GM23338 (cell line): Measurements from ENCODE around the gene EYA2. TPM values are rescaled to one million over a fixed set of nuclear protein-coding genes. Genes with fewer than 3 reads are reported as not detected.

ENCODE experiments used
- ATAC-seq: fragments of 200-7000 bp; cut with Tn5 transposase; 3 replicates; pipeline ENCODE4 v1.9.1; 2020
- DNase-seq: peaks from one replicate; pipeline ENCODE4 v3.0.0-alpha.2; 2015; ENCODE audit warnings: low spot score
- H2AFZ ChIP-seq: fragments of 200-600 bp; sonication (generic); 2 replicates; pipeline ENCODE4 v1.8.0; 2016; ENCODE audit warnings: antibody characterized with exemption, mild to moderate bottlenecking, moderate library complexity
- H3F3A ChIP-seq: fragments of 200-600 bp; sonication (generic); replicated peaks from 2 replicates; pipeline ENCODE4 v1.8.0; 2017; ENCODE audit warnings: antibody characterized with exemption, mixed run types, low read depth
- H3K27ac ChIP-seq: fragments of 200-600 bp; sonication (generic); 2 replicates; pipeline ENCODE4 v1.6.1; 2016; ENCODE audit warnings: low read depth
- H3K27me3 ChIP-seq: fragments of 200-600 bp; sonication (generic); 2 replicates; pipeline ENCODE4 v1.8.0; 2016; ENCODE audit warnings: mild to moderate bottlenecking, mixed run types, moderate library complexity; ENCODE audit not compliant: insufficient read depth
- H3K36me3 ChIP-seq: fragments of 200-600 bp; sonication (generic); 2 replicates; pipeline ENCODE4 v1.8.0; 2016; ENCODE audit warnings: mild to moderate bottlenecking; ENCODE audit not compliant: insufficient read depth
- H3K4me1 ChIP-seq: fragments of 200-600 bp; sonication (generic); 2 replicates; pipeline ENCODE4 v1.8.0; 2016; ENCODE audit warnings: mild to moderate bottlenecking, moderate library complexity; ENCODE audit not compliant: insufficient read depth
- H3K4me2 ChIP-seq: fragments of 200-600 bp; sonication (generic); 2 replicates; pipeline ENCODE4 v1.7.1; 2017; ENCODE audit warnings: mixed run types
- H3K4me3 ChIP-seq: fragments of 200-600 bp; sonication (generic); 2 replicates; pipeline ENCODE4 v1.6.1; 2016; ENCODE audit warnings: mixed run types
- H3K79me2 ChIP-seq: fragments of 200-600 bp; sonication (generic); replicated peaks from 2 replicates; pipeline ENCODE4 v1.8.0; 2017; ENCODE audit warnings: mild to moderate bottlenecking; ENCODE audit not compliant: insufficient read depth
- H3K9me2 ChIP-seq: fragments of 200-600 bp; sonication (generic); 2 replicates; pipeline ENCODE4 v1.8.0; 2017; ENCODE audit not compliant: insufficient read depth
- H4K20me1 ChIP-seq: fragments of 200-600 bp; sonication (generic); replicated peaks from 2 replicates; pipeline ENCODE4 v1.8.0; 2017; ENCODE audit warnings: mild to moderate bottlenecking; ENCODE audit not compliant: insufficient read depth
- H3K27ac Mint-ChIP-seq: 2 replicates; pipeline ENCODE4 v1.8.0; 2020; ENCODE audit warnings: inconsistent platforms, mild to moderate bottlenecking, moderate library complexity, mixed read lengths
- H3K27me3 Mint-ChIP-seq: 3 replicates; pipeline ENCODE4 v1.8.0; 2022; ENCODE audit warnings: low read depth, mild to moderate bottlenecking, moderate library complexity, mixed read lengths, inconsistent platforms; ENCODE audit not compliant: insufficient read depth, poor library complexity
- H3K36me3 Mint-ChIP-seq: 3 replicates; pipeline ENCODE4 v1.8.0; 2021; ENCODE audit warnings: low read depth, mild to moderate bottlenecking, inconsistent platforms, moderate library complexity, mixed read lengths
- H3K4me1 Mint-ChIP-seq: 3 replicates; pipeline ENCODE4 v1.8.0; 2020; ENCODE audit warnings: mild to moderate bottlenecking, inconsistent platforms, mixed read lengths
- H3K4me3 Mint-ChIP-seq: 3 replicates; pipeline ENCODE4 v1.8.0; 2021; ENCODE audit warnings: moderate library complexity, mild to moderate bottlenecking, inconsistent platforms, mixed read lengths
- H3K9me3 Mint-ChIP-seq: 3 replicates; pipeline ENCODE4 v1.8.0; 2020; ENCODE audit warnings: moderate library complexity, mild to moderate bottlenecking, inconsistent platforms, mixed read lengths
- CREB1 ChIP-seq: fragments of 250-450 bp; sonication (Bioruptor Pico); IDR thresholded peaks from 2 replicates; pipeline ENCODE4 v1.5.0; 2020; ENCODE audit warnings: low read depth, mild to moderate bottlenecking, moderate library complexity
- EZH2 ChIP-seq: fragments of 200-600 bp; sonication (generic); IDR thresholded peaks from one replicate; pipeline ENCODE4 v1.8.0; 2017; ENCODE audit warnings: antibody characterized with exemption, mild to moderate bottlenecking, low read depth; ENCODE audit not compliant: unreplicated experiment
- EZH2phosphoT487 ChIP-seq: fragments of 200-600 bp; sonication (generic); IDR thresholded peaks from one replicate; pipeline ENCODE4 v1.8.1; 2018; ENCODE audit warnings: antibody characterized with exemption; ENCODE audit not compliant: unreplicated experiment
- JUNB ChIP-seq: IDR thresholded peaks from one replicate; pipeline ENCODE4 v1.6.1; 2016; ENCODE audit warnings: antibody characterized with exemption; ENCODE audit not compliant: unreplicated experiment
- NANOG ChIP-seq: IDR thresholded peaks from 2 replicates; pipeline ENCODE4 v1.6.1; 2016; ENCODE audit warnings: antibody characterized with exemption, borderline replicate concordance
- POLR2AphosphoS5 ChIP-seq: IDR thresholded peaks from 2 replicates; pipeline ENCODE4 v1.6.1; 2016; ENCODE audit warnings: antibody characterized with exemption, low read depth
- STAT1 ChIP-seq: IDR thresholded peaks from one replicate; pipeline ENCODE4 v1.6.1; 2016; ENCODE audit warnings: antibody characterized with exemption; ENCODE audit not compliant: unreplicated experiment
- ZNF114 ChIP-seq: fragments of 250-450 bp; sonication (Bioruptor Pico); IDR thresholded peaks from 2 replicates; pipeline ENCODE4 v1.5.0; 2020; ENCODE audit warnings: mild to moderate bottlenecking, moderate library complexity
- ZNF331 ChIP-seq: fragments of 250-450 bp; sonication (Bioruptor Pico); IDR thresholded peaks from 2 replicates; pipeline ENCODE4 v1.5.0; 2020; ENCODE audit warnings: low read depth, mild to moderate bottlenecking, moderate library complexity
- polyA plus RNA-seq: library from polyadenylated mRNA; unstranded; fragments of >200 nt; fragmentation: Nextera tagmentation; extraction: Ambion mirVana; gene quantifications from 2 replicates; pipeline ENCODE4 v1.2.1, GENCODE V29; 2016
- total RNA-seq: library from RNA; depleted of rRNA; stranded (reverse); fragments of >200 nt; shearing (Covaris generic); gene quantifications from 2 replicates; pipeline ENCODE4 v1.2.3, GENCODE V29; 2014
- TF ChIP-seq, protein P1 (sequence below), 2 experiments: fragments of 200-600 bp in 1 of 2; sonication (generic) in 1 of 2; conservative IDR thresholded peaks; 2 replicates each; pipeline versions ENCODE4 v1.5.1 to v1.6.1; 2016 to 2017; ENCODE audit warnings: antibody characterized with exemption in 2 of 2, low read depth in 2 of 2, mild to moderate bottlenecking in 2 of 2, moderate library complexity in 1 of 2
- TF ChIP-seq, protein P2 (sequence below): IDR thresholded peaks from 2 replicates; pipeline ENCODE4 v1.6.1; 2016; ENCODE audit warnings: antibody characterized with exemption

The EYA2 gene
- total and polyA plus RNA-seq, 2 experiments from 2014 or later, result 0.50 to 0.56 TPM

GRCh38 chr20:47148059-47148458, 253.4 kb downstream of the EYA2 start:
- Histone ChIP-seq H3K9me2 (no peaks in the 10 kb centered on the region), H3K79me2 (no peaks in the 10 kb centered on the region), H3K27me3 (no peaks in the 10 kb centered on the region), H3K27ac (no peak overlapping the region), H3K4me1 (no peaks in the 10 kb centered on the region), H2AFZ (no peak overlapping the region), H3K36me3 (no peaks in the 10 kb centered on the region), H3K4me2 (no peak overlapping the region), H4K20me1 (no peaks in the 10 kb centered on the region), H3K4me3 (no peak overlapping the region), H3F3A (no peaks in the 10 kb centered on the region)
- Mint-ChIP-seq H3K9me3 (no peaks in the 10 kb centered on the region; the same call in 2 of the 3 replicates), H3K27me3 (peaks cover 4% of the 10 kb centered on the region), H3K27ac (no peak overlapping the region), H3K4me1 (no peaks in the 10 kb centered on the region), H3K36me3 (no peaks in the 10 kb centered on the region), H3K4me3 (no peak overlapping the region)
- DNase-seq, result no peak
- no peak for TF ChIP-seq EZH2
- TF ChIP-seq, protein P1, sequence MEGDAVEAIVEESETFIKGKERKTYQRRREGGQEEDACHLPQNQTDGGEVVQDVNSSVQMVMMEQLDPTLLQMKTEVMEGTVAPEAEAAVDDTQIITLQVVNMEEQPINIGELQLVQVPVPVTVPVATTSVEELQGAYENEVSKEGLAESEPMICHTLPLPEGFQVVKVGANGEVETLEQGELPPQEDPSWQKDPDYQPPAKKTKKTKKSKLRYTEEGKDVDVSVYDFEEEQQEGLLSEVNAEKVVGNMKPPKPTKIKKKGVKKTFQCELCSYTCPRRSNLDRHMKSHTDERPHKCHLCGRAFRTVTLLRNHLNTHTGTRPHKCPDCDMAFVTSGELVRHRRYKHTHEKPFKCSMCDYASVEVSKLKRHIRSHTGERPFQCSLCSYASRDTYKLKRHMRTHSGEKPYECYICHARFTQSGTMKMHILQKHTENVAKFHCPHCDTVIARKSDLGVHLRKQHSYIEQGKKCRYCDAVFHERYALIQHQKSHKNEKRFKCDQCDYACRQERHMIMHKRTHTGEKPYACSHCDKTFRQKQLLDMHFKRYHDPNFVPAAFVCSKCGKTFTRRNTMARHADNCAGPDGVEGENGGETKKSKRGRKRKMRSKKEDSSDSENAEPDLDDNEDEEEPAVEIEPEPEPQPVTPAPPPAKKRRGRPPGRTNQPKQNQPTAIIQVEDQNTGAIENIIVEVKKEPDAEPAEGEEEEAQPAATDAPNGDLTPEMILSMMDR (conservative IDR thresholded peaks at IDR 0.05; ENCODE audit: low read depth in 2 of 2), result peak in 1 of 2 experiments; percentile 22; a peak in 1 of 4 replicates
- no peak for ATAC-seq

GRCh38 chr20:47149939-47150338, 255.3 kb downstream of the EYA2 start:
- Mint-ChIP-seq H3K4me3 (no peak overlapping the region), H3K36me3 (0 out of 3 replicates have a peak, but pooled peaks cover 3% of the 10 kb centered on the region), H3K27me3 (peaks cover 7% of the 10 kb centered on the region), H3K9me3 (no peaks in the 10 kb centered on the region; the same call in 2 of the 3 replicates), H3K4me1 (no peaks in the 10 kb centered on the region), H3K27ac (no peak overlapping the region)
- H3K9me2 ChIP-seq, result no peaks in the 10 kb centered on the region
- H3K79me2 ChIP-seq, result no peaks in the 10 kb centered on the region
- no peaks in the 10 kb centered on the region for H3F3A ChIP-seq
- DNase-seq, result no peak
- H3K4me1 ChIP-seq, result no peaks in the 10 kb centered on the region
- no peaks in the 10 kb centered on the region for H3K36me3 ChIP-seq
- H3K27me3 ChIP-seq, result no peaks in the 10 kb centered on the region
- H3K4me2 ChIP-seq, result no peak overlapping the region
- no peak overlapping the region for H3K27ac ChIP-seq
- no peak for ATAC-seq
- 0 out of 2 replicates have a peak overlapping the region, but pooled peaks have one; percentile 18 for H2AFZ ChIP-seq
- H3K4me3 ChIP-seq, result no peak overlapping the region
- H4K20me1 ChIP-seq, result no peaks in the 10 kb centered on the region
- TF ChIP-seq, protein P1 (conservative IDR thresholded peaks at IDR 0.05; ENCODE audit: low read depth in 2 of 2), result no peak
- TF ChIP-seq EZH2, result no peak
- TF ChIP-seq, protein P2, sequence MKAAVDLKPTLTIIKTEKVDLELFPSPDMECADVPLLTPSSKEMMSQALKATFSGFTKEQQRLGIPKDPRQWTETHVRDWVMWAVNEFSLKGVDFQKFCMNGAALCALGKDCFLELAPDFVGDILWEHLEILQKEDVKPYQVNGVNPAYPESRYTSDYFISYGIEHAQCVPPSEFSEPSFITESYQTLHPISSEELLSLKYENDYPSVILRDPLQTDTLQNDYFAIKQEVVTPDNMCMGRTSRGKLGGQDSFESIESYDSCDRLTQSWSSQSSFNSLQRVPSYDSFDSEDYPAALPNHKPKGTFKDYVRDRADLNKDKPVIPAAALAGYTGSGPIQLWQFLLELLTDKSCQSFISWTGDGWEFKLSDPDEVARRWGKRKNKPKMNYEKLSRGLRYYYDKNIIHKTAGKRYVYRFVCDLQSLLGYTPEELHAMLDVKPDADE, result no peak
- TF ChIP-seq NANOG, result no peak
- no peak for TF ChIP-seq EZH2phosphoT487
- TF ChIP-seq POLR2AphosphoS5, result no peak
- TF ChIP-seq CREB1 (CRISPR knock-in tag), result no peak
- TF ChIP-seq ZNF114 (CRISPR knock-in tag), result no peak
- no peak for TF ChIP-seq ZNF331 (CRISPR knock-in tag)
- TF ChIP-seq STAT1, result no peak
- TF ChIP-seq JUNB, result no peak
